ENCODE data around the gene ZFPL1. TPM values are rescaled to one million over a fixed set of nuclear protein-coding genes. Genes with fewer than 3 reads are reported as not detected.
A peak's percentile ranks its signal among the peaks of the same experiment; 100 is the strongest.

ZFPL1 gene
- total and polyA plus RNA-seq, 10 of the 15 experiments (the other 5 are each of a cell fraction or from before 2014, with no cell fraction given): 2.2 to 37.8 (median 27.0) TPM

GRCh38 chr11:65085446-65085845 lies 1.4 kb downstream of the ZFPL1 start:
- no peak for DNase-seq (ENCODE audit: low read depth, low spot score)
- peaks cover 13% of the 10 kb centered on the region for H3K4me1 ChIP-seq (ENCODE audit: control insufficient read depth, insufficient read depth, low read length)
- ChIA-PET RAD21 (ENCODE audit: unreplicated experiment) (interaction anchor here (1.0 to 1.2 kb wide), 2 partner anchors 8 to 10 kb away, joined by 3 read pairs; no protein-coding TSS in a partner anchor), SMC1A (ENCODE audit: uncharacterized antibody, unreplicated experiment) (interaction anchor here (0.8 kb wide), 2 partner anchors 9 to 32 kb away, joined by 3 read pairs; partner anchors contain the start of gene ZNHIT2), CTCF (interaction anchor here (0.8 to 1.5 kb wide), 6 partner anchors 14 to 244 kb away, joined by 3 to 5 read pairs (median 3); partner anchors contain the start of genes FAU, MRPL49 and TM7SF2), POLR2A (no interaction called here)
- no peaks in the 10 kb centered on the region for H3K9me3 ChIP-seq (replicated peaks; ENCODE audit: control insufficient read depth, insufficient read depth, low read length)
- no TSS peak for BruUV-seq (replicated peaks)
- H3K36me3 ChIP-seq (ENCODE audit: control insufficient read depth in 2 of 2, insufficient read depth in 2 of 2, low read length in 1 of 2): peaks cover 5 to 15% of the 10 kb centered on the region in 2 experiments
- in situ Hi-C loops (cut with MboI) (no loop called here), intact Hi-C loops (cut with micrococcal nuclease; ENCODE audit: unreplicated experiment) (loop anchor here (2.0 kb wide), 1 partner anchor 73 kb away; no protein-coding TSS in a partner anchor)
- H3K4me2 ChIP-seq (ENCODE audit: control insufficient read depth, insufficient read depth): peak overlapping the region; percentile 68
- 82% methylated on average over 4 of the region's 4 CpGs for WGBS (ENCODE audit: insufficient coverage, insufficient replicate concordance, low lambda C conversion rate, missing lambda C conversion rate)
- no peak for FAIRE-seq
- H3K27ac ChIP-seq (ENCODE audit: control insufficient read depth, insufficient read depth): no peak overlapping the region
- ATAC-seq: no peak
- H3K27me3 ChIP-seq (replicated peaks in 1 of 2; ENCODE audit: control insufficient read depth in 2 of 2, insufficient read depth in 2 of 2, low read length in 1 of 2): no peaks in the 10 kb centered on the region
- no peaks in the 10 kb centered on the region for H4K20me1 ChIP-seq (ENCODE audit: control insufficient read depth, insufficient read depth)
- H3K79me2 ChIP-seq (ENCODE audit: control insufficient read depth, insufficient read depth, low read length): peaks cover 42% of the 10 kb centered on the region
- H3K4me3 ChIP-seq: peak overlapping the region; percentile 86; the same call in 1 of the 2 replicates
- TF ChIP-seq IRF5 (IDR thresholded peaks at IDR 0.05; ENCODE audit: borderline replicate concordance) (no peak), SIX5 (IDR thresholded peaks at IDR 0.05; ENCODE audit: low read depth, low read length, severe bottlenecking) (no peak), CEBPB (IDR thresholded peaks at IDR 0.05; ENCODE audit: borderline replicate concordance in 1 of 2, low read depth in 2 of 2, low read length in 2 of 2) (no peak), ATF2 (IDR thresholded peaks at IDR 0.05; ENCODE audit: low read length) (no peak), RAD51 (IDR thresholded peaks at IDR 0.05) (no peak), STAT3 (IDR thresholded peaks at IDR 0.05; ENCODE audit: low read depth, low read length) (no peak), SUZ12 (IDR thresholded peaks at IDR 0.05; ENCODE audit: unreplicated experiment) (no peak), RUNX3 (IDR thresholded peaks at IDR 0.05; ENCODE audit: low read length) (no peak), HDGF (IDR thresholded peaks at IDR 0.05) (no peak)
- TF ChIP-seq, protein P1, sequence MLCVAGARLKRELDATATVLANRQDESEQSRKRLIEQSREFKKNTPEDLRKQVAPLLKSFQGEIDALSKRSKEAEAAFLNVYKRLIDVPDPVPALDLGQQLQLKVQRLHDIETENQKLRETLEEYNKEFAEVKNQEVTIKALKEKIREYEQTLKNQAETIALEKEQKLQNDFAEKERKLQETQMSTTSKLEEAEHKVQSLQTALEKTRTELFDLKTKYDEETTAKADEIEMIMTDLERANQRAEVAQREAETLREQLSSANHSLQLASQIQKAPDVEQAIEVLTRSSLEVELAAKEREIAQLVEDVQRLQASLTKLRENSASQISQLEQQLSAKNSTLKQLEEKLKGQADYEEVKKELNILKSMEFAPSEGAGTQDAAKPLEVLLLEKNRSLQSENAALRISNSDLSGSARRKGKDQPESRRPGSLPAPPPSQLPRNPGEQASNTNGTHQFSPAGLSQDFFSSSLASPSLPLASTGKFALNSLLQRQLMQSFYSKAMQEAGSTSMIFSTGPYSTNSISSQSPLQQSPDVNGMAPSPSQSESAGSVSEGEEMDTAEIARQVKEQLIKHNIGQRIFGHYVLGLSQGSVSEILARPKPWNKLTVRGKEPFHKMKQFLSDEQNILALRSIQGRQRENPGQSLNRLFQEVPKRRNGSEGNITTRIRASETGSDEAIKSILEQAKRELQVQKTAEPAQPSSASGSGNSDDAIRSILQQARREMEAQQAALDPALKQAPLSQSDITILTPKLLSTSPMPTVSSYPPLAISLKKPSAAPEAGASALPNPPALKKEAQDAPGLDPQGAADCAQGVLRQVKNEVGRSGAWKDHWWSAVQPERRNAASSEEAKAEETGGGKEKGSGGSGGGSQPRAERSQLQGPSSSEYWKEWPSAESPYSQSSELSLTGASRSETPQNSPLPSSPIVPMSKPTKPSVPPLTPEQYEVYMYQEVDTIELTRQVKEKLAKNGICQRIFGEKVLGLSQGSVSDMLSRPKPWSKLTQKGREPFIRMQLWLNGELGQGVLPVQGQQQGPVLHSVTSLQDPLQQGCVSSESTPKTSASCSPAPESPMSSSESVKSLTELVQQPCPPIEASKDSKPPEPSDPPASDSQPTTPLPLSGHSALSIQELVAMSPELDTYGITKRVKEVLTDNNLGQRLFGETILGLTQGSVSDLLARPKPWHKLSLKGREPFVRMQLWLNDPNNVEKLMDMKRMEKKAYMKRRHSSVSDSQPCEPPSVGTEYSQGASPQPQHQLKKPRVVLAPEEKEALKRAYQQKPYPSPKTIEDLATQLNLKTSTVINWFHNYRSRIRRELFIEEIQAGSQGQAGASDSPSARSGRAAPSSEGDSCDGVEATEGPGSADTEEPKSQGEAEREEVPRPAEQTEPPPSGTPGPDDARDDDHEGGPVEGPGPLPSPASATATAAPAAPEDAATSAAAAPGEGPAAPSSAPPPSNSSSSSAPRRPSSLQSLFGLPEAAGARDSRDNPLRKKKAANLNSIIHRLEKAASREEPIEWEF (IDR thresholded peaks at IDR 0.05; ENCODE audit: insufficient replicate concordance, low read depth, low read length): no peak
- H3K9ac ChIP-seq (ENCODE audit: control insufficient read depth, insufficient read depth, low read length): peak overlapping the region; percentile 87; the same call in 1 of the 2 replicates
- H2AFZ ChIP-seq (ENCODE audit: control insufficient read depth, low read depth, low read length): no peak overlapping the region

Measured in GM12878 (cell line).